HepG2 (cell line): ENCODE results near the gene PLK5. TPM values are rescaled to one million over a fixed set of nuclear protein-coding genes. Genes with fewer than 3 reads are reported as not detected.

Experiments
- ATAC-seq: fragments of 200-7000 bp; cut with Tn5 transposase; 3 replicates; pipeline ENCODE4 v1.9.1; 2020; ENCODE audit warnings: mild to moderate bottlenecking, moderate library complexity
- BruUV-seq: library from RNA; stranded (reverse); fragments of 400-500 nt; replicated peaks from 2 replicates; lab custom pipeline; 2021; lab: Mats Ljungman, UMichigan
- CTCF ChIA-PET: fragments of 300-600 bp; formaldehyde crosslinking; extraction: SDS; loops from one replicate; lab custom pipeline; 2021; ENCODE audit warnings: low total read pairs, inconsistent platforms, low intra/inter-chr PET ratio; lab: Yijun Ruan, JAX
- POLR2A ChIA-PET: fragments of 350-600 bp; sonication (Branson Sonifier 250); formaldehyde crosslinking; loops from one replicate; lab custom pipeline; 2020; ENCODE audit warnings: antibody characterized with exemption, inconsistent platforms; lab: Yijun Ruan, JAX
- DNase-seq: peaks from one replicate; pipeline ENCODE4 v3.0.0-alpha.2; 2015; ENCODE audit warnings: low spot score
- FAIRE-seq: peaks from 3 replicates; lab custom pipeline; 2011; peaks lifted over from hg19 to GRCh38; lab: Jason Lieb, UNC
- H2AFZ ChIP-seq: one replicate; pipeline ENCODE4 v1.6.1; 2011; ENCODE audit warnings: low read length, inconsistent platforms
- H3K27ac ChIP-seq: fragments of 300-600 bp; 3 replicates; pipeline ENCODE4 v1.8.0; 2011; ENCODE audit warnings: mixed run types, mild to moderate bottlenecking, mixed read lengths, low read length, inconsistent platforms; ENCODE audit not compliant: insufficient read depth; ENCODE audit errors: extremely low read length
- H3K27me3 ChIP-seq, 2 experiments: fragments of 200-600 bp in 1 of 2; 2 replicates in 1 of 2; 3 replicates in 1 of 2; pipeline versions ENCODE4 v1.6.0 to v1.8.0; 2011; ENCODE audit warnings: low read length in 2 of 2, mild to moderate bottlenecking in 2 of 2, moderate library complexity in 2 of 2, inconsistent platforms in 1 of 2; ENCODE audit not compliant: insufficient read depth in 2 of 2, control insufficient read depth in 1 of 2
- H3K36me3 ChIP-seq, 2 experiments: fragments of 200-600 bp in 1 of 2; replicated peaks in 1 of 2; 2 replicates in 1 of 2; 3 replicates in 1 of 2; pipeline versions ENCODE4 v1.5.1 to v1.8.0; 2011; ENCODE audit warnings: low read length in 2 of 2, inconsistent platforms in 1 of 2; ENCODE audit not compliant: insufficient read depth in 2 of 2, control insufficient read depth in 1 of 2
- H3K4me1 ChIP-seq: 2 replicates; pipeline ENCODE4 v1.5.1; 2012; ENCODE audit warnings: low read length, inconsistent platforms; ENCODE audit not compliant: insufficient read depth
- H3K4me2 ChIP-seq: 2 replicates; pipeline ENCODE4 v1.6.0; 2011; ENCODE audit warnings: low read depth, low read length, inconsistent platforms
- H3K4me3 ChIP-seq, 3 experiments: fragments of 200-600 bp in 1 of 3; sonication (generic), shearing (Covaris generic) in 1 of 3; replicated peaks in 1 of 3; 2 replicates each; pipeline ENCODE4 v1.5.1; 2011 to 2016; ENCODE audit warnings: low read length in 3 of 3, inconsistent platforms in 2 of 3, low read depth in 2 of 3, mild to moderate bottlenecking in 2 of 3, control low read depth in 1 of 3, mixed read lengths in 1 of 3; ENCODE audit not compliant: insufficient read depth in 1 of 3
- H3K79me2 ChIP-seq: one replicate; pipeline ENCODE4 v1.6.1; 2011; ENCODE audit warnings: low read length, inconsistent platforms; ENCODE audit not compliant: insufficient read depth
- H3K9ac ChIP-seq: 2 replicates; pipeline ENCODE4 v1.6.0; 2011; ENCODE audit warnings: mild to moderate bottlenecking, low read depth, low read length, inconsistent platforms; ENCODE audit not compliant: insufficient read depth
- H3K9me3 ChIP-seq: 2 replicates; pipeline ENCODE4 v1.5.1; 2012; ENCODE audit warnings: mild to moderate bottlenecking, low read length
- H4K20me1 ChIP-seq: 2 replicates; pipeline ENCODE4 v1.6.0; 2011; ENCODE audit warnings: inconsistent platforms, mild to moderate bottlenecking, low read length, moderate library complexity; ENCODE audit not compliant: insufficient read depth
- DNMT1 ChIP-seq: sonication (generic); formaldehyde crosslinking; IDR thresholded peaks from 2 replicates; pipeline ENCODE4 v1.5.1; 2020; ENCODE audit warnings: mild to moderate bottlenecking, missing genetic modification reagents
- SMARCC2 ChIP-seq: fragments of 450-650 bp; IDR thresholded peaks from 2 replicates; pipeline ENCODE4 v1.6.1; 2017; ENCODE audit warnings: antibody characterized with exemption, mild to moderate bottlenecking
- ZBTB49 ChIP-seq: sonication (generic); formaldehyde crosslinking; IDR thresholded peaks from 2 replicates; pipeline ENCODE4 v1.4.0; 2020; ENCODE audit warnings: missing genetic modification reagents, borderline replicate concordance
- ZNF143 ChIP-seq: sonication (generic); formaldehyde crosslinking; IDR thresholded peaks from 2 replicates; pipeline ENCODE4 v1.4.0; 2020; ENCODE audit warnings: missing genetic modification reagents
- ZNF451 ChIP-seq: sonication (generic); formaldehyde crosslinking; IDR thresholded peaks from 2 replicates; pipeline ENCODE4 v1.5.0; 2020; ENCODE audit warnings: mild to moderate bottlenecking, missing genetic modification reagents
- WGBS: methylation state at CpG from one replicate; pipeline ENCODE4 v1.1.6; 2017; ENCODE audit warnings: low lambda C conversion rate; 5-methylcytosine and 5-hydroxymethylcytosine counted together
- in situ Hi-C: cut with HindIII; loops from 2 replicates; pipeline ENCODE4 v1.10.0; 2017; ENCODE audit warnings: low pct_unique_long_range_greater_than_20kb; ENCODE audit not compliant: extremely low pct_ligation_motif_present
- intact Hi-C: fragments of 100-400 bp; cut with micrococcal nuclease; formaldehyde crosslinking; loops from one replicate; pipeline ENCODE4 v1.10.0; 2022; ENCODE audit not compliant: unreplicated experiment
- polyA plus RNA-seq, 8 experiments: library from polyadenylated mRNA; depleted of rRNA in 3 of 8; stranded (reverse) in 7 of 8; unstranded in 1 of 8; fragments of >200 nt; fragmentation: Illumina TruSeq in 4 of 8; extraction: Trizol in 4 of 8; gene quantifications; 2 replicates each; pipeline versions ENCODE4 v1.2.1 to v1.2.3, GENCODE V29; 2011 to 2016; ENCODE audit warnings: low read depth in 4 of 8, missing spikeins in 1 of 8, mixed read lengths in 1 of 8; ENCODE audit not compliant: insufficient read depth in 1 of 8
- total RNA-seq, 5 experiments: library from RNA; depleted of rRNA; stranded (reverse); fragments of >200 nt; fragmentation: Illumina TruSeq; extraction: Trizol; gene quantifications; 2 replicates each; pipeline ENCODE4 v1.2.3, GENCODE V29; 2016; ENCODE audit warnings: low read depth in 1 of 5

Gene PLK5
- total and polyA plus RNA-seq, 2 of the 13 experiments (the other 11 are each of a cell fraction or from before 2014, with no cell fraction given) = not detected

- ChIA-PET CTCF (no interaction called here), POLR2A (interaction anchor here (2.7 kb wide), 1 partner anchor 10 kb away, joined by 29 read pairs; the partner anchor contains the start of gene REEP6)
- H3K27ac ChIP-seq = peak overlapping the region; percentile 85
- H3K4me1 ChIP-seq = peaks cover 46% of the 10 kb centered on the region
- intact Hi-C loops = no loop called here
- DNase-seq (no peak), FAIRE-seq (no peak), ATAC-seq (no peak)
- H3K36me3 ChIP-seq = peaks cover 2 to 4% of the 10 kb centered on the region in 2 experiments; a peak in 1 of 5 replicates
- no peak overlapping the region for H3K4me3 ChIP-seq
- no peak overlapping the region for H3K4me2 ChIP-seq
- H2AFZ ChIP-seq = no peak overlapping the region
- 0 out of 2 replicates have a peak, but pooled peaks cover 3% of the 10 kb centered on the region for H4K20me1 ChIP-seq
- BruUV-seq = no TSS peak
- peaks cover 14% of the 10 kb centered on the region for H3K79me2 ChIP-seq
- over 99% methylated on average over 15 of the region's 36 CpGs for WGBS
- H3K27me3 ChIP-seq = no peaks in the 10 kb centered on the region
- peak overlapping the region; percentile 40; the same call in 1 of the 2 replicates for H3K9ac ChIP-seq
- no peaks in the 10 kb centered on the region for H3K9me3 ChIP-seq
- in situ Hi-C loops = no loop called here
- TF ChIP-seq DNMT1 (CRISPR knock-in tag) = 0 out of 2 replicates have a peak, but pooled peaks have one; percentile 58
- no peak for TF ChIP-seq ZBTB49 (CRISPR knock-in tag)
- no peak for TF ChIP-seq ZNF143 (CRISPR knock-in tag)
- no peak for TF ChIP-seq ZNF451 (CRISPR knock-in tag)
- no peak for TF ChIP-seq SMARCC2
These were observed 42.0 kb upstream of the PLK5 start for GRCh38 chr19:1481893-1482360.
